GM19468 (cell line): ENCODE measurements around the gene DNHD1.

Experiments used
- ATAC-seq: cut with Tn5 transposase; IDR thresholded peaks from one replicate; pipeline ENCODE4 v1.9.1; 2021; ENCODE audit warnings: mild to moderate bottlenecking, moderate library complexity, moderate number of reproducible peaks; ENCODE audit not compliant: unreplicated experiment; ENCODE audit errors: extremely low read depth

The DNHD1 gene

GRCh38 chr11:6559369-6559768, 62.3 kb downstream of the DNHD1 start:
- no peak for ATAC-seq

GRCh38 chr11:6561288-6561687, 64.2 kb downstream of the DNHD1 start:
- ATAC-seq = no peak

GRCh38 chr11:6563121-6563619, 66.1 kb downstream of the DNHD1 start:
- no peak for ATAC-seq

GRCh38 chr11:6563667-6564066, 66.6 kb downstream of the DNHD1 start:
- no peak for ATAC-seq

- no peak for ATAC-seq
Measured at GRCh38 chr11:6565325-6565724, 68.2 kb downstream of the DNHD1 start.

- no peak for ATAC-seq
Measured at GRCh38 chr11:6565988-6566703, 69.1 kb downstream of the DNHD1 start.

GRCh38 chr11:6566704-6567370, 69.8 kb downstream of the DNHD1 start:
- no peak for ATAC-seq

- ATAC-seq = no peak
Measured at GRCh38 chr11:6567371-6567745, 70.3 kb downstream of the DNHD1 start.

- ATAC-seq = no peak
Measured at GRCh38 chr11:6568191-6568918, 71.3 kb downstream of the DNHD1 start.

- ATAC-seq = no peak
Measured at GRCh38 chr11:6569706-6570105, 72.6 kb downstream of the DNHD1 start.

GRCh38 chr11:6570691-6571427, 73.8 kb downstream of the DNHD1 start:
- ATAC-seq = no peak

GRCh38 chr11:6571434-6572008, 74.4 kb downstream of the DNHD1 start:
- no peak for ATAC-seq

GRCh38 chr11:6572215-6572614, 75.1 kb downstream of the DNHD1 start:
- no peak for ATAC-seq

GRCh38 chr11:6574816-6575715, 78.0 kb downstream of the DNHD1 start:
- ATAC-seq = no peak

GRCh38 chr11:6576471-6577373, 79.6 kb downstream of the DNHD1 start:
- no peak for ATAC-seq

GRCh38 chr11:6578134-6578533, 81.1 kb downstream of the DNHD1 start:
- ATAC-seq = no peak

GRCh38 chr11:6579681-6580080, 82.6 kb downstream of the DNHD1 start:
- no peak for ATAC-seq

- no peak for ATAC-seq
Measured at GRCh38 chr11:6583584-6583983, 86.5 kb downstream of the DNHD1 start.
